ENCODE data around the gene TMEM145. TPM values are rescaled to one million over a fixed set of nuclear protein-coding genes. Genes with fewer than 3 reads are reported as not detected.

TMEM145 gene
- total and polyA plus RNA-seq, 2 donors (not counting 1 experiment from before 2014, with no cell fraction given), result 0.05 to 0.83 TPM

- TF ChIP-seq CTCF (conservative IDR thresholded peaks at IDR 0.05 in 1 of 2, IDR thresholded peaks at IDR 0.05 in 1 of 2; ENCODE audit: low read depth in 1 of 2, low read length in 2 of 2), result no peak
- TF ChIP-seq EZH2 (IDR thresholded peaks at IDR 0.05; ENCODE audit: low read length, missing control alignments), result peak; percentile 92
- Histone ChIP-seq H3K27ac (ENCODE audit: insufficient read depth, low read length) (no peak overlapping the region), H3K4me3 (replicated peaks in 1 of 4; ENCODE audit: control extremely low read depth in 1 of 4, insufficient read depth in 1 of 4, low read depth in 3 of 4, low read length in 4 of 4) (no peak overlapping the region), H3K4me1 (ENCODE audit: control insufficient read depth, extremely low read depth, insufficient read depth, low read length) (no peaks in the 10 kb centered on the region), H3K4me2 (ENCODE audit: extremely low read depth, insufficient read depth, low read length) (no peak overlapping the region), H3K9ac (ENCODE audit: insufficient read depth, low read length) (no peak overlapping the region), H3K27me3 (ENCODE audit: control insufficient read depth, insufficient read depth, low read length) (peaks cover 21% of the 10 kb centered on the region), H3K9me3 (ENCODE audit: control insufficient read depth, insufficient read depth, low read depth, low read length) (no peaks in the 10 kb centered on the region), H2AFZ (ENCODE audit: low read length) (no peak overlapping the region), H3K36me3 (ENCODE audit: control insufficient read depth, insufficient read depth, low read length) (no peaks in the 10 kb centered on the region), H3K79me2 (ENCODE audit: control insufficient read depth, insufficient read depth, low read length) (peaks cover 3% of the 10 kb centered on the region), H4K20me1 (ENCODE audit: control insufficient read depth, extremely low read depth, insufficient read depth, low read length) (no peaks in the 10 kb centered on the region)
- DNase-seq (ENCODE audit: low read depth in 2 of 2), result no peak
Measured at GRCh38 chr19:42323473-42323851, 10.4 kb downstream of the TMEM145 start.

GRCh38 chr19:42323852-42324654 is 10.9 kb downstream of the TMEM145 start:
- Histone ChIP-seq H3K27me3 (ENCODE audit: control insufficient read depth, insufficient read depth, low read length) (peaks cover 21% of the 10 kb centered on the region), H2AFZ (ENCODE audit: low read length) (no peak overlapping the region), H4K20me1 (ENCODE audit: control insufficient read depth, extremely low read depth, insufficient read depth, low read length) (no peaks in the 10 kb centered on the region), H3K4me1 (ENCODE audit: control insufficient read depth, extremely low read depth, insufficient read depth, low read length) (no peaks in the 10 kb centered on the region), H3K9ac (ENCODE audit: insufficient read depth, low read length) (no peak overlapping the region), H3K4me3 (replicated peaks in 1 of 4; ENCODE audit: control extremely low read depth in 1 of 4, insufficient read depth in 1 of 4, low read depth in 3 of 4, low read length in 4 of 4) (no peak overlapping the region), H3K27ac (ENCODE audit: insufficient read depth, low read length) (no peak overlapping the region), H3K79me2 (ENCODE audit: control insufficient read depth, insufficient read depth, low read length) (peaks cover 3% of the 10 kb centered on the region), H3K9me3 (ENCODE audit: control insufficient read depth, insufficient read depth, low read depth, low read length) (no peaks in the 10 kb centered on the region), H3K4me2 (ENCODE audit: extremely low read depth, insufficient read depth, low read length) (no peak overlapping the region), H3K36me3 (ENCODE audit: control insufficient read depth, insufficient read depth, low read length) (no peaks in the 10 kb centered on the region)
- TF ChIP-seq CTCF (conservative IDR thresholded peaks at IDR 0.05 in 1 of 2, IDR thresholded peaks at IDR 0.05 in 1 of 2; ENCODE audit: low read depth in 1 of 2, low read length in 2 of 2) (no peak), EZH2 (IDR thresholded peaks at IDR 0.05; ENCODE audit: low read length, missing control alignments) (peak; percentile 76)
- DNase-seq (ENCODE audit: low read depth in 2 of 2), result no peak

GRCh38 chr19:42324655-42325307 is 11.7 kb downstream of the TMEM145 start:
- Histone ChIP-seq H3K4me3 (replicated peaks in 1 of 4; ENCODE audit: control extremely low read depth in 1 of 4, insufficient read depth in 1 of 4, low read depth in 3 of 4, low read length in 4 of 4) (peak overlapping the region in 3 of 4 experiments; percentile 10 to 25 (median 24)), H3K36me3 (ENCODE audit: control insufficient read depth, insufficient read depth, low read length) (no peaks in the 10 kb centered on the region), H3K27ac (ENCODE audit: insufficient read depth, low read length) (no peak overlapping the region), H2AFZ (ENCODE audit: low read length) (peak overlapping the region; percentile 30), H3K4me1 (ENCODE audit: control insufficient read depth, extremely low read depth, insufficient read depth, low read length) (no peaks in the 10 kb centered on the region), H3K9ac (ENCODE audit: insufficient read depth, low read length) (no peak overlapping the region), H4K20me1 (ENCODE audit: control insufficient read depth, extremely low read depth, insufficient read depth, low read length) (no peaks in the 10 kb centered on the region), H3K79me2 (ENCODE audit: control insufficient read depth, insufficient read depth, low read length) (peaks cover 3% of the 10 kb centered on the region), H3K9me3 (ENCODE audit: control insufficient read depth, insufficient read depth, low read depth, low read length) (no peaks in the 10 kb centered on the region), H3K4me2 (ENCODE audit: extremely low read depth, insufficient read depth, low read length) (peak overlapping the region; percentile 58), H3K27me3 (ENCODE audit: control insufficient read depth, insufficient read depth, low read length) (peaks cover 21% of the 10 kb centered on the region)
- no peak for DNase-seq (ENCODE audit: low read depth in 2 of 2)
- TF ChIP-seq CTCF (conservative IDR thresholded peaks at IDR 0.05 in 1 of 2, IDR thresholded peaks at IDR 0.05 in 1 of 2; ENCODE audit: low read depth in 1 of 2, low read length in 2 of 2) (peak in 1 of 2 donors; percentile 95), EZH2 (IDR thresholded peaks at IDR 0.05; ENCODE audit: low read length, missing control alignments) (no peak)

Data from fibroblast of lung (primary cell).